GDM1 (cell line): Measurements from ENCODE around the gene EIF5A2.

Experiments used
- DNase-seq: peaks from one replicate; lab custom pipeline; 2025; lab: John Stamatoyannopoulos, UW

The EIF5A2 gene

GRCh38 chr3:170852324-170852723, 56.1 kb downstream of the EIF5A2 start:
- no peak for DNase-seq

- DNase-seq: no peak
Measured at GRCh38 chr3:170848292-170848917, 60.0 kb downstream of the EIF5A2 start.

GRCh38 chr3:170844377-170844776, 64.1 kb downstream of the EIF5A2 start:
- no peak for DNase-seq

- no peak for DNase-seq
Measured at GRCh38 chr3:170840291-170840859, 68.1 kb downstream of the EIF5A2 start.

- no peak for DNase-seq
Measured at GRCh38 chr3:170839518-170840100, 68.8 kb downstream of the EIF5A2 start.
